BE2C (cell line): ENCODE results near the gene HMGCS2.

Experiments used
- DNase-seq: peaks from one replicate; pipeline ENCODE4 v3.0.0-alpha.2; 2020
- H3K27me3 ChIP-seq: fragments of 250-450 bp; sonication (Bioruptor Pico); 2 replicates; pipeline ENCODE4 v1.5.1; 2020; ENCODE audit warnings: mild to moderate bottlenecking
- H3K36me3 ChIP-seq: fragments of 250-450 bp; sonication (Bioruptor Pico); 2 replicates; pipeline ENCODE4 v1.5.1; 2020; ENCODE audit warnings: mild to moderate bottlenecking
- H3K4me1 ChIP-seq: fragments of 250-450 bp; sonication (Bioruptor Pico); 2 replicates; pipeline ENCODE4 v1.5.1; 2020
- H3K4me3 ChIP-seq: 2 replicates; pipeline ENCODE4 v1.5.1; 2011; ENCODE audit warnings: low read depth, low read length
- H3K9me3 ChIP-seq: fragments of 250-450 bp; sonication (Bioruptor Pico); 2 replicates; pipeline ENCODE4 v1.5.1; 2020
- CTCF ChIP-seq: IDR thresholded peaks from 2 replicates; pipeline ENCODE4 v1.5.1; 2012; ENCODE audit warnings: mild to moderate bottlenecking, low read depth, low read length

The HMGCS2 gene

GRCh38 chr1:119733754-119734153, 35.0 kb downstream of the HMGCS2 start:
- Histone ChIP-seq H3K27me3 (no peaks in the 10 kb centered on the region), H3K4me1 (no peaks in the 10 kb centered on the region), H3K36me3 (peaks cover 74% of the 10 kb centered on the region), H3K9me3 (no peaks in the 10 kb centered on the region), H3K4me3 (no peak overlapping the region)
- TF ChIP-seq CTCF = no peak
- no peak for DNase-seq

DNA sequence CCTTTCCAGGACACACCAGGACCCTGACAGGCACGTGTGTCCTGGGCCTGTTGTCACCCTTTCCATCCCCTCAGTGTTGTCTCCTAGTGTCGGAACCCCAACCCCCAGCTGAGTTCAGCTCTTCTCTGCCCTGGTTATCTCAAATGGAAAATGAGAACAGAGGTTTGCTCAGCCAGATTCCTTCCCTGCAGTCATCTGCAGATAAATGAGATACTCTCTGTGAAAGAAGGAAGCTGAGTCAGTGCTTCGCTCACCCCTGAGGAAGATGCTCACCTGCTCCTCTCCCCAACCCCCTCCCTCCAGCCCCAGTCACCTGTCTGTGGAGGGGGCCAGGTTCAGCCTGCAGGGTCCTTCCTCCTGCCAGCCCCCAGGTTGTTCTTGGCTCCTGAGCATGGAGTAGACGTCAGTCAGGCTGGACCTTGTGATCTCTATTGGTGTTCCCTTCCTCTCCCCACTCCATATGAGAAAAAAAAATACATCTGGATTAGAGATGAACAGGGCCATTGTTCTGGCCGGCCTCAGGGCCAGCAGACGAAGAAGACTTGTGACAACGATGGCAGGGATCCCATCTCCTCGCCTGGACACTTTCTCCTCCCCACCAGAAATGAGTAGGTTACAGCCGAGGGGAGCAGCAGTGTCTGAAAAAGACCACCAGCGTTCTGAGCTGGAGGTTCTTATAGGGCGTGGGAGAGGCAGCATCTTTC, 36.1 kb downstream of the HMGCS2 start:
- Histone ChIP-seq H3K36me3 (peaks cover 78% of the 10 kb centered on the region), H3K4me1 (no peaks in the 10 kb centered on the region)
- DNase-seq = no peak

DNA sequence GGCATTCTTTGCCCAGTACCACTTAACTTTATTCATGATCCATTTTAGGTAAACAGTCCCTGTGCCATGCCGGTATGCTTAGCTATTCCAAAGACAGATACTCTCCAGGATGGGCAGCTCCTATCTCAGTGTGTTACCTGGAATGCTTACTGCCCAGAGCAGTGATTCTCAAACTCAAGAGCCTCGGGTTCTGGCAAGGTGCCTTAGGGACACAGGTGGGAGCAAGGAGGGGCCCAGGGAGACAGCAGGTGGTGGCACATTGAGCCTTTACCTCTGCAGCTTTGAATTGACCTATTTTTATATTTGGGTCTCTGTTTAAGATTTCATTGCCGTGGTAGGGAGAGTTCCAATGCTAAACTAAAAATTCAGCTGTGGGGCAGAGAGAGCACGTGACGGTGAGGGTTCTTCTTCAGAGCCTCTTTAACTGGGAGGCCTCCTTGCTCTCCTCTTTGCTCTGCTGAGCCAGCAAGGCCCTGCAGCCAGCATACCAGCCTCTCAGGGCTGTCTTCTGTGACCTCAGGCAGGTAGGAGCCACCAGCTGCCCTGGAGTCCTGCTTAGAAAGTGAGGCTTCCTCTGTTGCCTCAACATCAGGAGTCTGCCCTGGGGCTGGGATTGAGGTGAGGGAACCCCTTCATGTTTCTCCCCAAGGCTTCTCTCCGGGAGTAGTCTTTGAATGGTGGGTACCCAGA, 36.8 kb downstream of the HMGCS2 start:
- DNase-seq = no peak
- Histone ChIP-seq H3K4me1 (no peaks in the 10 kb centered on the region), H3K4me3 (no peak overlapping the region), H3K9me3 (no peaks in the 10 kb centered on the region), H3K27me3 (no peaks in the 10 kb centered on the region), H3K36me3 (peaks cover 78% of the 10 kb centered on the region)
- no peak for TF ChIP-seq CTCF

More for the DNA sequence above, 36.1 kb downstream of the HMGCS2 start:
- Histone ChIP-seq H3K9me3 (no peaks in the 10 kb centered on the region), H3K4me3 (no peak overlapping the region), H3K27me3 (no peaks in the 10 kb centered on the region)
- no peak for TF ChIP-seq CTCF

DNA sequence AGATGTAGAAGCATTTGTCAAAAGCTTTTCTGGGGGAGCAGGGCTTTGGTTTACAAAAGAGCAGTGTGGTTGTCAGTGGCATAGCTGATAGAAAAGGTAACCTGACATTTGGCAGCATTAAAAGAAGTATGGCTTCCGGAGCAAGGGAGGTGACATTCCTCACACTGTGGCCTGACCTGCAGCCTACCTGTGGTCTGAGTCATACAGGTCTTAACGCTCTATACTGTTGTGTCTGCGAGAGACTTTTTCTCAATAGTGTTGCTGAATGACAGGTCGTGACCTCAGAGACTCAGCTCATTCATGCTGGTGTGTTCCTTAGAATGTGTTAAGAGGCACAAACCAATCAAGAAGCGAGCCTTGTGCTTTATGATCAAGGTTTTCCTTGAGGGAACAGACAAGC, 37.6 kb downstream of the HMGCS2 start:
- no peaks in the 10 kb centered on the region for H3K4me1 ChIP-seq
- H3K27me3 ChIP-seq = no peaks in the 10 kb centered on the region
- DNase-seq = no peak
- no peak overlapping the region for H3K4me3 ChIP-seq
- no peaks in the 10 kb centered on the region for H3K9me3 ChIP-seq
- TF ChIP-seq CTCF = no peak
- peaks cover 78% of the 10 kb centered on the region for H3K36me3 ChIP-seq

GRCh38 chr1:119729044-119729443, 39.7 kb downstream of the HMGCS2 start:
- Histone ChIP-seq H3K4me1 (no peaks in the 10 kb centered on the region), H3K27me3 (no peaks in the 10 kb centered on the region), H3K4me3 (no peak overlapping the region), H3K9me3 (no peaks in the 10 kb centered on the region), H3K36me3 (peaks cover 74% of the 10 kb centered on the region)
- no peak for DNase-seq
- no peak for TF ChIP-seq CTCF

DNA sequence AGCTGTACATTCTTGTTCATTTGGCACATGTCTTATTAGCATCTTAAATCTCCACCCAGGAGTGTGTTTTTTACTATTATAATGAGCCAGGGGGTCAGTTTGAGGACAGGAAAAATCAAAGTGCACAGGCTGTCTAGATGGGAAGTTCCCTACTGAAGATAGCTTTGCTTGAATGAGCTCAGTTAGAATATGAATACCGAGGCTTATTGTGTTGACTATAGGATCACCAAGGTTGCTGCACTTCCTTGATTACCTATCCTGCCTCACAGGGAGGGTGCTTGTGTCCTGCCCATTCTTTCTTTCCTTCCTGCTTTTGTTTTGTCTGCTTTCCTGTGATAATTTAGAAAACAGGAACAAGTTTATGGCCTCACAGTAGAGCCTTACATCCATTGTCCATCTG, 40.7 kb downstream of the HMGCS2 start:
- H3K9me3 ChIP-seq = no peaks in the 10 kb centered on the region
- H3K27me3 ChIP-seq = no peaks in the 10 kb centered on the region
- H3K4me1 ChIP-seq = no peaks in the 10 kb centered on the region
- TF ChIP-seq CTCF = no peak
- H3K4me3 ChIP-seq = no peak overlapping the region
- no peak for DNase-seq
- H3K36me3 ChIP-seq = peaks cover 80% of the 10 kb centered on the region
